Stimulated activated naive B cell treated with anti-CD40 and anti-IgM and Interleukin-4, amounts not matched to agents 10 μg/mL and 1 μg/mL and 100 μg/mL, for 72 hours (primary cell): ENCODE results near the gene CAMK1G.

ENCODE experiments used
- ATAC-seq, 2 donors: fragments of 150-1000 bp; cut with Tn5 transposase; replicated peaks; 2 replicates each; pipeline ENCODE4 v1.10.0; 2021; ENCODE audit warnings: moderate library complexity in 1 of 2
- DNase-seq: peaks from one replicate; pipeline ENCODE4 v3.0.0; 2021
- H3K27ac Mint-ChIP-seq: one replicate; pipeline ENCODE4 v1.8.0; 2022; ENCODE audit warnings: mild to moderate bottlenecking, mixed read lengths
- H3K27me3 Mint-ChIP-seq, 2 donors: one replicate each; pipeline ENCODE4 v1.8.0; 2022; ENCODE audit warnings: mixed read lengths in 2 of 2
- H3K36me3 Mint-ChIP-seq, 2 donors: one replicate each; pipeline ENCODE4 v1.8.0; 2022; ENCODE audit warnings: mixed read lengths in 2 of 2, mild to moderate bottlenecking in 1 of 2
- H3K4me1 Mint-ChIP-seq, 2 donors: one replicate each; pipeline ENCODE4 v1.8.0; 2022; ENCODE audit warnings: mixed read lengths in 2 of 2, mild to moderate bottlenecking in 1 of 2
- H3K4me3 Mint-ChIP-seq, 2 donors: one replicate each; pipeline ENCODE4 v1.8.0; 2022; ENCODE audit warnings: mild to moderate bottlenecking in 2 of 2, mixed read lengths in 2 of 2, moderate library complexity in 1 of 2
- H3K9me3 Mint-ChIP-seq, 2 donors: one replicate each; pipeline ENCODE4 v1.8.0; 2022; ENCODE audit warnings: mixed read lengths in 2 of 2, mild to moderate bottlenecking in 1 of 2

CAMK1G gene

DNA sequence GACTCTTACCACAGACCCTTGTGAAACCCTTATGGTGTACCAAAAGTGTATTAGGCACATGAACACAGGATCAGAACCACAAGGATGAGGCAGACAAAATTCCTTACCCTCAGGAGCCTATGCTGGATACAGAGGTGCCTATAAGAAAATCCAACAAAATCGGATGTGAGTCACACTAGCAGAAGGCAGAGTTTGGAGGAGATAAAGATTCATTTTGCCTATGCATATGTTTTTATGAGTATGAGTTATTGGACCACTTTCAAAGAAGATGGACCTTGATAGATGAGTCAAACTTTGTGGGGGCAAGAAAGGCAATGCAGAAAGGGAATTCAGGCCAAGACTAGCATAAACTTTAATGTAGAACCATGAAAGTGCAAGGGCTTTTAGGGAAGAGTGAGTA lies 17.0 kb downstream of the CAMK1G start:
- no peak overlapping the region for H3K4me3 Mint-ChIP-seq
- DNase-seq (no peak), ATAC-seq (no peak)
- H3K9me3 Mint-ChIP-seq = no peaks in the 10 kb centered on the region
- no peak overlapping the region for H3K27ac Mint-ChIP-seq
- H3K4me1 Mint-ChIP-seq = no peaks in the 10 kb centered on the region
- H3K36me3 Mint-ChIP-seq = no peaks in the 10 kb centered on the region
- peaks cover 30 to 32% of the 10 kb centered on the region in 2 donors for H3K27me3 Mint-ChIP-seq

DNA sequence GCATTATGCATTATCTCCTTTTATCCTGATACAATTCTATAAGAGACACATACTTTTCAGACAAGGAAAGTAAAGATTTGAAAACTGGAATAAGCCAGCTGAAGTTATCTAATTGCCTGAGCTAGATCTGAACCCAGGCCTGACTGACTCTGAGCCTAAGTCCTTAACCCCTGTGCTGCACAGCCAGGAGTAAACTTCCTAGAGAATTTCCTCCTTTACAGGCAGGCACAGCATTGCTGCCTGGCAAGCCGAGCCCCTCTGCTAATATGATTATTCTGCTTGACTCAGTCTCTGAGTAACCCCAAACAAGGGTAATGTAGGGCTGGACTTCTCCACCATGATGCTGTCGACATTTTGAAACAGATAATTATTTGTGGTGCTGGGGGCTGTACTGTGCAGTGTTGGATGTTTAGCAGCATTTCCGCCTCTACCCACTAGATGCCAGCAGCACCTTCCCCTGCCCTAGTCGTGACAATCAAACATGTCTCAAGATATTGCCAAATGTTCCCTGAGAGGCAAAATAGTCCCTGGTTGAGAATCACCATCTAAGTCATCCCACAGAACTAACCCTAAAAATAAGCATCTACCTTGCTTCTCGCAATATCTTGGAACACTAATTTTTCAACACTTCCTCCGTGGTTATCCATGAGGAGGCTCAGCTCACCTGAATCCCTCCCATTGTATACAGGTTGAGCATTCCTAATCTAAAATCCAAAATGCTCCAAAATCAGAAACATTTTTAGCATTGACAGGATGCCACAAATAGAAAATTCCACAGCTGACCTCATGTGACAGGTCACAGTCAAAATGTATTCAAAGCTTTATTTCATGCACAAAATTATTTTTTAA lies 18.5 kb downstream of the CAMK1G start:
- peak; percentile 78 to 85 for ATAC-seq

DNA sequence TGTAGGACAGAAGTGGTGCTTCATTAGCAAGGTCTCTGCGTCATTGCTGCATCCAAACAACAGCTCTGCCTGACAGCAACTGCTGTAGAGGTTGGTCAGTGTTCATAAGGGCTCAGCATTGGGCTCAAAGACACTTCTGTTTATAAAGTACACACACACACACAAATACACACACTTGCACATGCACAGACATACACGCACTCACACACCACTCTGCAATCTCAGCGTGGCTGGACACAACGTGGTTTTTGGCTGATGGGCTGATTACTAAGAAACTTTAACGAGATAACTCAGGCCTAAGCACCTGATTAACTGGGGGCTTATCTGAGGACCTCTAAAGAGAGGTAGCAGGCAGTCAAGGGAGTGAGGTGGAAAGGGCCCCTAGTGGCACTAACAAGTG lies 20.4 kb downstream of the CAMK1G start:
- H3K4me3 Mint-ChIP-seq = no peak overlapping the region
- DNase-seq (no peak), ATAC-seq (no peak)
- H3K4me1 Mint-ChIP-seq = peaks cover 0 to 4% of the 10 kb centered on the region in 2 donors
- no peaks in the 10 kb centered on the region for H3K36me3 Mint-ChIP-seq
- peaks cover 16 to 18% of the 10 kb centered on the region in 2 donors for H3K27me3 Mint-ChIP-seq
- no peaks in the 10 kb centered on the region for H3K9me3 Mint-ChIP-seq
- H3K27ac Mint-ChIP-seq = no peak overlapping the region

More for the DNA sequence above, 18.5 kb downstream of the CAMK1G start:
- Mint-ChIP-seq H3K27ac (no peak overlapping the region), H3K36me3 (no peaks in the 10 kb centered on the region), H3K9me3 (no peaks in the 10 kb centered on the region), H3K4me3 (no peak overlapping the region), H3K4me1 (peaks cover 0 to 4% of the 10 kb centered on the region in 2 donors), H3K27me3 (peaks cover 22 to 26% of the 10 kb centered on the region in 2 donors)
- no peak for DNase-seq

DNA sequence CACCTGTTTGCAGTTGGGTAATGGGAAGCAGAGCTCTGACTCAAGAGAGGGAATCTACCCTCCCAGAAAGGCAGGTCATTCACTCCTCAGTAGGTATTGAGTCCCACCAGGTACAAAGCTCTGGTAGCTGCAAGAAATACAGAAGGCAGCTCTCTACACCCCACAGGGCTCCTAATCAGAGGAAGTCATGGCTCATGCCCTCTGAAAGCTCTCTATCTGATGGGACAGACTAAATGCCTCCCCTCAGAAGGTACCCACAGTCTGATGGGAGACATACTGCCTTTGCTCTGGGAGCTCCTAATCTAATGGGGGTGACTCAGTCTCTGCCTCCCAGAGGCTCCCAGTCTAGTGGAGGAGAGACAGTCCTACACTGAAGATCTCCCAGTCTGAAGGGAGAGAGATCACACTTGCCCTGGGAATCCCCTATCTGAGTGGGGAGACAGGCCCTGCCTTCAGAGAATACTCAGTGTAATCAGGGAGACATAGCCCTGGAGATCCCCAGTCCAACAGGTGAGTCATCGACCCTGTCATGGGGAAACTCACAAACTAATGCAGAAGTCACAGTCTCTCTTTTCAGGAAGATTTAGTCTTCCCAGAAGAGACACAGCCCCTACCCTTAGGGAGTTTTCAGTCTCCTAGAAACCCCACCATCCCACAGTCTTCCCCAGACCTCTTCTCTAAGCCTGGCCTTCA lies 23.7 kb downstream of the CAMK1G start:
- peak; percentile 48 for DNase-seq
- peak; percentile 89 to 97 for ATAC-seq
- Mint-ChIP-seq H3K36me3 (no peaks in the 10 kb centered on the region), H3K4me1 (peaks cover 0 to 4% of the 10 kb centered on the region in 2 donors), H3K4me3 (no peak overlapping the region), H3K9me3 (no peaks in the 10 kb centered on the region), H3K27ac (peak overlapping the region; percentile 86), H3K27me3 (no peaks in the 10 kb centered on the region)

DNA sequence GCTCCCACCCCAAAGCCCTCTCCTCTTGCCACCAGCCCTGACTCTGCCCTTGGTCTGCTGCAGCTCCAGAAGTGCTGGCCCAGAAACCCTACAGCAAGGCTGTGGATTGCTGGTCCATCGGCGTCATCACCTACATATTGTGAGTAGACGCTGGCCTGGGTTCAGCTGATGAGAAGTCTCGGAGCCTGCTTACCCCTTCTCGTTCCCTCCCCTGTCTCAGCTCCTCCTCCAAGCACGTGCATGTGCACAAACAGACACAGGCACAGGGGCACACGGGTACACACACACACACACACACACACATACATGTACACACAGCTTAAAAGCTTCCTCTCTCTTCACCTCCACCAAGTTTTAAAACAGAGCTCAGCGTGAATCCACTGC lies 24.3 kb downstream of the CAMK1G start:
- peaks cover 0 to 4% of the 10 kb centered on the region in 2 donors for H3K4me1 Mint-ChIP-seq
- no peaks in the 10 kb centered on the region for H3K36me3 Mint-ChIP-seq
- DNase-seq = no peak
- H3K4me3 Mint-ChIP-seq = no peak overlapping the region
- H3K9me3 Mint-ChIP-seq = no peaks in the 10 kb centered on the region
- peak; percentile 24 to 35 for ATAC-seq
- no peaks in the 10 kb centered on the region for H3K27me3 Mint-ChIP-seq
- peak overlapping the region; percentile 62 for H3K27ac Mint-ChIP-seq

DNA sequence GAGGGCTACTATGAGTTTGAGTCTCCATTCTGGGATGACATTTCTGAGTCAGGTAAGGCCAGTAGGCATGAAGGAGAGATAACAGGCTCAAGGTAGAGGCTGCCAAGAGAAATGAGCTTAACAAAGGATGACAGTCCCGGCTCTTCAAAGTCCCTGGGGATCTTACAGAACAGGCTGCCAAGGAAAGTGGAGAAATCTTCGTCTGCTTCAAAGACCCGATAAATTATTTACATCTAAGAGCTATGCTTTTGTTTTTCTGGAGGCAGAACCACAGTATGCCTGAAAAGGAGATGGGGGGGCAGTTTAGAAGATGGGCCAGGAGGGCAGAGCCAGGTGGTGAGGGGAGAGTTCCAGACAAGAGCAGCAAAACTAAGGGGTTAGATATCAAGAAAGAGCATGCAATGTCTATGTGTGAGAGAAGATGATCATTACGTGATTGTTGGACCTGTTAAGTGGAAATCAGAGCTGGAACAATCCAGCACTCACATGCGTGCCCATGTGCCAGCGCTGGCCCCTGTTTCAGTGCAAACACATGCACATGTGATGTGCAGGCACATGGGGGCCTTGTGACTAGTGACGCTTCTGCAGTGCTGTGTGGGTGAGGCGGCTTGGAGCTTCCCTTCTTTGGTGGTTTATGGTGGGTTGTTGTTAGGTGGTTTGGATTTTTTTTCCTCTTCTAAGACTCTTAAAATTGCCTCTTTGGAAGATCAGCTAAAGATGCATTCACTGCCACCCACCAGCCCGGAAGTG lies 25.7 kb downstream of the CAMK1G start:
- Mint-ChIP-seq H3K27ac (no peak overlapping the region), H3K9me3 (no peaks in the 10 kb centered on the region), H3K4me1 (peaks cover 0 to 4% of the 10 kb centered on the region in 2 donors), H3K4me3 (no peak overlapping the region), H3K36me3 (no peaks in the 10 kb centered on the region), H3K27me3 (peaks cover 0 to 6% of the 10 kb centered on the region in 2 donors)
- DNase-seq (no peak), ATAC-seq (no peak)

DNA sequence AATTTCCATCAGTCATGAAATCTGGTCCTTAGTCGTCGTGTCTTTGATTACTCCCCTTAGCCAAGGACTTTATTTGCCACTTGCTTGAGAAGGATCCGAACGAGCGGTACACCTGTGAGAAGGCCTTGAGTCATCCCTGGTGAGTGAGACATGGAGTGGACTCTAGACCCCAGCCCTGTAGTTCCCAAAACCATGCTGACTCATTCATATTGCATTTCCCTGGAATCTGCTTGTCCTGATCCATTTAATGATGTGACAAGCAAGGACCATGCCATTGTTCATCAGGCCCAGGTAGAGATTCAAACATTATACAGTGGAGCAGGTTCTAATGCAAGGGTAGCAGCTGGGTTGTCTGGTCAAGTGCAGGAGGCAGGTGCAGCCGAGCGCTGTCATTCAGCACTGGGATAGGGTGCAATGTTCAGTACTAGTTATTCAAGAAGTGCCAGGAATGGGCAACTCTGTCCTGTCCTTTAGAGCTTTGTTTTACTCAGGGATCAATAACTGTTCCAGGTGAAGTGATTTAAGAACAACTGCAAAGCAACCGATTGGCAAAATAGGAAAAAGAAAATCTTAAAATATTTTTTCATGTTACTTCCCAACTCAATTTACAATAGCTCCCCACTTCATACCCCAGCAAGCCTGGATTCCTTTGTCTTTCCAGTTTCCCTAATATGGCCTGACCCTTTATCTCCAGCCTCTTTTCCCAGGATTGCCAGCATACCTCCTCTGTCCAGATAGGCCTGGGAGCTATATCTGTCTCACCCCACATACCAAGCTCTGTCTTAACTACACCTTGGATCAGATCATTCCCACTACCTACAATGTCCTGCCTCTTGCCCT lies 26.5 kb downstream of the CAMK1G start:
- Mint-ChIP-seq H3K36me3 (no peaks in the 10 kb centered on the region), H3K27me3 (peaks cover 0 to 6% of the 10 kb centered on the region in 2 donors), H3K4me3 (no peak overlapping the region)

DNA sequence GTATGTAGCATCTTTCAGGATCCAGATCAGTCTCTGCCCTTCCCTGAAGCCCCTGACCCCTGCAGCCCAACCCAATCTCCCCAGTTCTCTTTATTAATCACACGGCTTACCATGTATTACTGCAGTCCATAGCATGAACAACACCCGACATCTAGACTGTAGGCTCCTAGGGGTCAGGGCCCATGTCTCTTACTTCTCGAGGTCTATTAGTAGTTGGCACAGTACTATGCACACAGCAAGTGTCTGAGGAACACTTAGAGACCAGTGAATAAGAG lies 27.1 kb downstream of the CAMK1G start:
- Mint-ChIP-seq H3K27ac (no peak overlapping the region), H3K9me3 (no peaks in the 10 kb centered on the region), H3K4me1 (peaks cover 0 to 4% of the 10 kb centered on the region in 2 donors), H3K27me3 (peaks cover 0 to 6% of the 10 kb centered on the region in 2 donors), H3K4me3 (no peak overlapping the region), H3K36me3 (no peaks in the 10 kb centered on the region)
- no peak for ATAC-seq
- DNase-seq = no peak

More for the DNA sequence above, 26.5 kb downstream of the CAMK1G start:
- Mint-ChIP-seq H3K4me1 (peaks cover 0 to 4% of the 10 kb centered on the region in 2 donors), H3K9me3 (no peaks in the 10 kb centered on the region), H3K27ac (no peak overlapping the region)
- DNase-seq (no peak), ATAC-seq (no peak)

DNA sequence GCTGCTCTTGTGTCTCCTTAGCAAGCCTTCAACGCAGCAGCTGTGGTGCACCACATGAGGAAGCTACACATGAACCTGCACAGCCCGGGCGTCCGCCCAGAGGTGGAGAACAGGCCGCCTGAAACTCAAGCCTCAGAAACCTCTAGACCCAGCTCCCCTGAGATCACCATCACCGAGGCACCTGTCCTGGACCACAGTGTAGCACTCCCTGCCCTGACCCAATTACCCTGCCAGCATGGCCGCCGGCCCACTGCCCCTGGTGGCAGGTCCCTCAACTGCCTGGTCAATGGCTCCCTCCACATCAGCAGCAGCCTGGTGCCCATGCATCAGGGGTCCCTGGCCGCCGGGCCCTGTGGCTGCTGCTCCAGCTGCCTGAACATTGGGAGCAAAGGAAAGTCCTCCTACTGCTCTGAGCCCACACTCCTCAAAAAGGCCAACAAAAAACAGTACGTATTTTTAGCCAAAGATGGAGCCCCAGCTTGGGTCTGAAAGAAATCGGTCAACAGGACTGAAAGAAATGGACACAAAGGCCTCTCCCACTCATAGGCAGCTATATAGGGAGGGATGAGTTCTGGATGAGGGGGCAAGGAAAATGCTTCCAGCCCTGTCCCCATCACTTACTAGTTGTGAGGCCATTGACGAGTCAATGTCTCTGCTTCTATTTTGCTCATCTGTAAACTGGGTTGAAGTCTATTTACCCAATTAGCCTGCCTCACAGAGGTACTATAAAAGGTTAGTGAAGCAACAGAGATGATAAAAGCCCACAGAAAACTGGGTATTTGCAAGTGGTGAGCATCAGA lies 28.5 kb downstream of the CAMK1G start:
- Mint-ChIP-seq H3K27me3 (peaks cover 7 to 13% of the 10 kb centered on the region in 2 donors), H3K4me3 (no peak overlapping the region), H3K36me3 (no peaks in the 10 kb centered on the region), H3K27ac (no peak overlapping the region), H3K9me3 (no peaks in the 10 kb centered on the region), H3K4me1 (no peaks in the 10 kb centered on the region)
- DNase-seq = no peak
- ATAC-seq = no peak

DNA sequence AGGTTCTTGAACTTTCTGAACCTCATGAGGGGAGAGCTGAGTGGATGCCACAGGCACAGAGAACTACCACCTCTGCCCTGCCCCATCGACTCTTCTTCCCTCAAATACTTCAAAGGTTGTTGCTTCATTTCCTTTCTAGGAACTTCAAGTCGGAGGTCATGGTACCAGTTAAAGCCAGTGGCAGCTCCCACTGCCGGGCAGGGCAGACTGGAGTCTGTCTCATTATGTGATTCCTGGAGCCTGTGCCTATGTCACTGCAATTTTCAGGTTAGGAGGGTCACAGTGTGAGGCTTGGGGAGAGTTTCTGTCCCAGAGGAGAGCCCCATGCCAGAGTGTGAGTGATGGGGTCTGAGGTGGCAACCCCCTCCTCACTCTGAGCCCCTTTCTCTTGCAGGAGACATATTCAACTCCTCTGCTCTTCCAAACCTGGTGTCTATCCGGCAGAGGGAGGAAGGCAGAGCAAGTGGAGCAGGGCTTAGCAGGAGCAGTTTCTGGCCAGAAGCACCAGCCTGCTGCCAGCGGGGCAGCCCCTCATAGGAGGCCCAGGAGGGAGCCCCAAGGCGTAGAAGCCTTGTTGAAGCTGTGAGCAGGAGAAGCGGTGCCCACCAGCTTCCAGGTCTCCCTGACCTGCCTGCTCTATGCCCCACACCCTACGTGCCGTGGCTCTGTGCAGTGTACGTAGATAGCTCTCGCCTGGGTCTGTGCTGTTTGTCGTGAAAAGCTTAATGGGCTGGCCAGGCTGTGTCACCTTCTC lies 29.3 kb downstream of the CAMK1G start:
- no peaks in the 10 kb centered on the region for H3K36me3 Mint-ChIP-seq
- ATAC-seq (no peak), DNase-seq (no peak)
- H3K4me1 Mint-ChIP-seq = no peaks in the 10 kb centered on the region
- no peaks in the 10 kb centered on the region for H3K9me3 Mint-ChIP-seq
- H3K27ac Mint-ChIP-seq = no peak overlapping the region
- peaks cover 12 to 18% of the 10 kb centered on the region in 2 donors for H3K27me3 Mint-ChIP-seq
- no peak overlapping the region for H3K4me3 Mint-ChIP-seq

DNA sequence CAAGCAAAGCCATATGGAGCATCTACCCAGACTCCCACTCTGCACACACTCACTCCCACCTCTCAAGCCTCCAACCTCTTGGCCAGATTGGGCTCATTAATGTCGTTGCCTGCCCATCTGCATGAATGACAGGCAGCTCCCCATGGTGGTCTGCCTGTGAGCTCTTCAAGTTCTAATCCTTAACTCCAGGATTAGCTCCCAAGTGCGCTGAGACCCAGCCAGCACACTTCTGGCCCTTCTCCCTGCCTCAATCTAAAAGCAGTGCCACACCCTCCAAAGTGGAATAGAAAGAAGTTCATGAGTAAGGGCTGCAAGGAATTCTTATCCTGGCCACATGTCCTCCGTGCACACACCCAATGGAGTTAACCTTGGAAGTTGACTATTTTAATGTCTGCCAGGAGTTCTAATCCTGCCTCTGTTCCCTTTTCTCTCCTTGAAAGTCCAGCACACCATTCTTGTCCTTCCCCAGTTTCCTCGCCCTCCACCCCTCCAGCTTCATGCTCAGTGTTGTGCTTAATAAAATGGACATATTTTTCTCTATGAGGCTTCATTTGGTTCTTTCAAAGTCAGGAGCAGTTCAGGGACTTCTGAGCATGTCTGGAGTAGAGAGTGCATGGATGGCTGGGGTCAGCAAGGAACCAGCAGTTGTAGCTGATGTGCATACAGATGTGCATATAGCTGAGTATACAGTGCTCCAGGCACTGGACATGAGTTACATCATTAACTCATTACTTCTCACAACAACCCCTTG lies 30.1 kb downstream of the CAMK1G start:
- Mint-ChIP-seq H3K27ac (no peak overlapping the region), H3K4me3 (no peak overlapping the region), H3K9me3 (no peaks in the 10 kb centered on the region), H3K27me3 (peaks cover 13 to 18% of the 10 kb centered on the region in 2 donors), H3K36me3 (no peaks in the 10 kb centered on the region), H3K4me1 (no peaks in the 10 kb centered on the region)
- DNase-seq = no peak
- ATAC-seq = no peak

DNA sequence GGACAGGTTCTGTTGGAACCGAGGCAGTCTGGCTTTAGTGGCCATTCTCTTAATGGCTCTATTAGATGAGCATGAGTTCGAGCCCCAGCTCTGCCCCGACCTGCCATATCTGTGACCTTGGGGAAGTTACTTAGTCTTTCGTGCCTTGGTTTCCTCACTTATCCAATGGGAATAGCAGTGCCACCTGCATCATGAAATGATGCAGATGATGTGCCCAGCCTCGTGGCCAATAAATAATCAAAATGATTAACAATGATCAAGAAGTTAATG lies 30.6 kb downstream of the CAMK1G start:
- Mint-ChIP-seq H3K27ac (no peak overlapping the region), H3K27me3 (peaks cover 13 to 18% of the 10 kb centered on the region in 2 donors), H3K9me3 (no peaks in the 10 kb centered on the region), H3K4me3 (no peak overlapping the region), H3K36me3 (no peaks in the 10 kb centered on the region), H3K4me1 (no peaks in the 10 kb centered on the region)
- DNase-seq = no peak
- ATAC-seq = no peak
